Uterus (tissue), 2 donors: ENCODE data around the gene PCDHA7.
"Not testable (repeated sequence)": the region's sequence is repeated elsewhere in the genome, so short reads cannot be mapped to it uniquely, and the experiment has no call there.

Source experiments
- CTCF ChIP-seq, 4 experiments: fragments of 200-600 bp in 2 of 4; fragments of 450-650 bp in 2 of 4; sonication (generic) in 2 of 4; IDR thresholded peaks; one replicate each; pipeline ENCODE4 v1.5.1; 2016 to 2019; ENCODE audit warnings: antibody characterized with exemption in 4 of 4, mild to moderate bottlenecking in 2 of 4, moderate library complexity in 1 of 4
- POLR2A ChIP-seq, 2 donors: fragments of 450-650 bp; IDR thresholded peaks; one replicate each; pipeline ENCODE4 v1.6.1; 2016; ENCODE audit warnings: antibody characterized with exemption in 2 of 2, mild to moderate bottlenecking in 1 of 2, moderate library complexity in 1 of 2

DNA sequence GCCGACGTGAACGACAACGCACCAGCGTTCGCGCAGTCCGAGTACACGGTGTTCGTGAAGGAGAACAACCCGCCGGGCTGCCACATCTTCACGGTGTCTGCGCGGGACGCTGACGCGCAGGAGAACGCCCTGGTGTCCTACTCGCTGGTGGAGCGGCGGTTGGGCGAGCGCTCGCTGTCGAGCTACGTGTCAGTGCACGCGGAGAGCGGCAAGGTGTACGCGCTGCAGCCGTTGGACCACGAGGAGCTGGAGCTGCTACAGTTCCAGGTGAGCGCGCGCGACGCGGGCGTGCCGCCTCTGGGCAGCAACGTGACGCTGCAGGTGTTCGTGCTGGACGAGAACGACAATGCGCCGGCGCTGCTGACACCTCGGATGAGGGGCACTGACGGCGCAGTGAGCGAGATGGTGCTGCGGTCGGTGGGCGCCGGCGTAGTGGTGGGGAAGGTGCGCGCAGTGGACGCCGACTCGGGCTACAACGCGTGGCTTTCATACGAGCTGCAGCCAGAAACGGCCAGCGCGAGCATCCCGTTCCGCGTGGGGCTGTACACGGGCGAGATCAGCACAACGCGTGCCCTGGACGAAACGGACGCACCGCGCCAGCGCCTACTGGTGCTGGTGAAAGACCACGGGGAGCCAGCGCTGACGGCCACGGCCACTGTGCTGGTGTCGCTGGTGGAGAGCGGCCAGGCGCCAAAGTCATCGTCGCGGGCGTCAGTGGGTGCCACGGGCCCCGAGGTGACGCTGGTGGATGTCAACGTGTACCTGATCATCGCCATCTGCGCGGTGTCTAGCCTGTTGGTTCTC, 16.0 kb downstream of the PCDHA7 start:
- not testable (repeated sequence) for TF ChIP-seq CTCF, POLR2A (IDR thresholded peaks at IDR 0.05)
